ENCODE results near the gene TTLL6. TPM values are rescaled to one million over a fixed set of nuclear protein-coding genes. Genes with fewer than 3 reads are reported as not detected.

Gene TTLL6
- total and polyA plus RNA-seq, 9 of the 15 experiments (the other 6 are each of a cell fraction or from before 2014, with no cell fraction given), result 0.05 TPM; not detected in 8

GRCh38 chr17:48759288-48759687 is 57.7 kb downstream of the TTLL6 start:
- Histone ChIP-seq H3K4me2 (ENCODE audit: insufficient read depth, low read length) (no peak overlapping the region), H3K4me3 (no peak overlapping the region), H4K20me1 (replicated peaks; ENCODE audit: control insufficient read depth, insufficient read depth, low read length) (0 out of 2 replicates have a peak, but pooled peaks cover under 1% of the 10 kb centered on the region), H3K27me3 (ENCODE audit: control insufficient read depth in 2 of 2, insufficient read depth in 2 of 2, low read length in 2 of 2) (peaks cover 45 to 56% of the 10 kb centered on the region in 2 experiments), H2AFZ (ENCODE audit: low read depth, low read length) (no peak overlapping the region), H3K27ac (ENCODE audit: extremely low read depth, low read depth, low read length) (no peak overlapping the region), H3K4me1 (replicated peaks in 1 of 2; ENCODE audit: control insufficient read depth in 2 of 2, insufficient read depth in 2 of 2, low read length in 2 of 2) (peaks cover 0 to 6% of the 10 kb centered on the region in 2 experiments; a peak in 2 of 5 replicates), H3K9me3 (replicated peaks; ENCODE audit: control insufficient read depth, insufficient read depth, low read depth, low read length) (no peaks in the 10 kb centered on the region), H3K36me3 (ENCODE audit: control insufficient read depth, insufficient read depth, low read length) (no peaks in the 10 kb centered on the region), H3K9me1 (ENCODE audit: control insufficient read depth, insufficient read depth, low read length) (no peaks in the 10 kb centered on the region), H3K79me2 (ENCODE audit: control insufficient read depth, insufficient read depth, low read length) (no peaks in the 10 kb centered on the region), H3K9ac (ENCODE audit: insufficient read depth in 1 of 2, low read depth in 2 of 2, low read length in 2 of 2) (no peak overlapping the region)
- no peak for DNase-seq (ENCODE audit: extremely low read depth in 1 of 4, low spot score in 3 of 4)
- ChIA-PET CTCF (ENCODE audit: low intra/inter-chr PET ratio) (no interaction called here), POLR2A (interaction anchor here (1.1 kb wide), 1 partner anchor 22 kb away, joined by 3 read pairs; no protein-coding TSS in a partner anchor)
- in situ Hi-C loops (cut with MboI) (no loop called here), intact Hi-C loops (cut with micrococcal nuclease) (no loop called here)
- no peak for ATAC-seq
- no TSS peak for BruUV-seq (replicated peaks)
- TF ChIP-seq ELF2 (CRISPR knock-in tag; IDR thresholded peaks at IDR 0.05) (no peak), BHLHE40 (IDR thresholded peaks at IDR 0.05; ENCODE audit: low read length) (no peak), ILK (tag; IDR thresholded peaks at IDR 0.05; ENCODE audit: borderline replicate concordance, low read depth) (no peak), NFIX (CRISPR knock-in tag; IDR thresholded peaks at IDR 0.05; ENCODE audit: low read depth) (no peak), CTCF (IDR thresholded peaks at IDR 0.05 in 2 of 3, conservative IDR thresholded peaks at IDR 0.05 in 1 of 3; ENCODE audit: insufficient read depth in 2 of 3, low read depth in 1 of 3, low read length in 3 of 3) (no peak), NR2C1 (IDR thresholded peaks at IDR 0.05) (no peak), NR2C1 (tag; IDR thresholded peaks at IDR 0.05) (no peak), DMBX1 (CRISPR knock-in tag; IDR thresholded peaks at IDR 0.05; ENCODE audit: borderline replicate concordance) (no peak)
- no peak for FAIRE-seq
